SKM-1 (cell line): ENCODE results near the gene BCL6.

Experiments used
- DNase-seq: peaks from one replicate; lab custom pipeline; 2025; ENCODE audit not compliant: unreplicated experiment; lab: John Stamatoyannopoulos, UW

Gene BCL6

GRCh38 chr3:187678726-187679268 is 66.5 kb downstream of the BCL6 start:
- peak; percentile 41 for DNase-seq

GRCh38 chr3:187677604-187678003 is 67.7 kb downstream of the BCL6 start:
- no peak for DNase-seq

DNA sequence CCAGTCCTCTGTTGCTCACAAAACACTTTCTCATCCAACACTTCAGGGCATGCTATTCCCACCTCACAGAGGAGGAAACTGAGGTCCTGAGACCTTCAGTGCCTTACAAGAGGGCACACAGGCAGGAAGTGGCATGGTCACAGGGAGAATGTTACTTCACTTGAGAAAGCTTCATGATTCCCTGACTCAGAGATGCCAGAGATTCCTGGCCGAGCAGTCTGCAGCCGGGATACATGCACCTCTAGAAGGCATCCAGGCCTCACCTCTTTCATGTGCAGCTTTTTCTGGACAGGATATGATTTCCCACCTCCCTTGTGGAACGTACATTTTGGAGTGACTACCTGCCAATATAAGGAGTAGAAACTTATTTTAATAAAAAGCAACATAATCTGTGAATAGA is 72.3 kb downstream of the BCL6 start:
- no peak for DNase-seq
